Activated CD4-positive, alpha-beta T cell treated with anti-CD3 and anti-CD28 coated beads, Interleukin-2, amount 10 ng/mL, durations not matched to agents 7 days and 5 days (primary cell): Measurements from ENCODE around the gene HPS1. TPM values are rescaled to one million over a fixed set of nuclear protein-coding genes. Genes with fewer than 3 reads are reported as not detected.
"Not testable (repeated sequence)": the region's sequence is repeated elsewhere in the genome, so short reads cannot be mapped to it uniquely, and the experiment has no call there.

Experiments
- CTCF ChIA-PET: fragments of 350-600 bp; sonication (Branson Sonifier 250); formaldehyde crosslinking; loops from one replicate; lab custom pipeline; 2021; ENCODE audit warnings: antibody characterized with exemption; lab: Charles Lee
- POLR2A ChIA-PET: fragments of 350-600 bp; sonication (Branson Sonifier 250); formaldehyde crosslinking; loops from one replicate; lab custom pipeline; 2021; ENCODE audit warnings: antibody characterized with exemption; lab: Charles Lee
- DNase-seq: peaks from one replicate; pipeline ENCODE4 v3.0.0-alpha.2; 2020
- H3K27ac Mint-ChIP-seq: one replicate; pipeline ENCODE4 v1.8.0; 2021; ENCODE audit warnings: mild to moderate bottlenecking, moderate library complexity, mixed read lengths
- H3K27me3 Mint-ChIP-seq: one replicate; pipeline ENCODE4 v1.8.0; 2021; ENCODE audit warnings: mixed read lengths
- H3K36me3 Mint-ChIP-seq: one replicate; pipeline ENCODE4 v1.8.0; 2021; ENCODE audit warnings: low read depth, mixed read lengths
- H3K4me1 Mint-ChIP-seq: one replicate; pipeline ENCODE4 v1.8.0; 2021; ENCODE audit warnings: mixed read lengths
- H3K4me3 Mint-ChIP-seq: one replicate; pipeline ENCODE4 v1.8.0; 2021; ENCODE audit warnings: mild to moderate bottlenecking, moderate library complexity, mixed read lengths
- H3K9me3 Mint-ChIP-seq: one replicate; pipeline ENCODE4 v1.8.0; 2021; ENCODE audit warnings: mixed read lengths
- total RNA-seq, 2 experiments: library from RNA; stranded (reverse); gene quantifications; one replicate each; pipeline ENCODE4 v1.2.3, GENCODE V29; 2021

Gene HPS1
- total RNA-seq, 2 experiments from 2014 or later: 95.5 to 102 TPM

DNA sequence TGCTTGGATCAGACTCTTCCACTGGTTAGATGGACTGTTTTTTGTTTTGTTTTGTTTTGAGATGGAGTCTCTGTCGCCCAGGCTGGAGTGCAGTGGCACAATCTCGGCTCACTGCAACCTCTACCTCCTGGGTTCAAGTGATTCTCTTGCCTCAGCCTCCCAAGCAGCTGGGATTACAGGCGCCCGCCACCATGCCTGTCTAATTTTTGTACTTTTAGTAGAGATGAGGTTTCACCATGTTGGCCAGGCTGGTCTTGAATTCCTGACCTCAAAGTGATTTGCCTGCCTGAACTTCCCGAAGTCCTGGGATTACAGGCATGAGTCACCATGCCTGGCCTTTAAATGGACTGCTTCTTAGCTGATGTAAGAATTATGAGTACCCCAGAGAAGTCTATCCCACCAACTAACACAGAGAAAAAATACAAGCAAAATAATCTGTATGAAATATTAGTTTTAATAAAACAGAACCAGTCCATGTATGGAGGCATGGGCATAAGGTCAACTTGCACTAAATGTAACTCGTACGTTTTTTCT, 63.5 kb downstream of the HPS1 start:
- H3K9me3 Mint-ChIP-seq, POLR2A ChIA-PET, DNase-seq, H3K36me3 Mint-ChIP-seq, H3K27ac Mint-ChIP-seq, H3K4me1 Mint-ChIP-seq, H3K27me3 Mint-ChIP-seq, H3K4me3 Mint-ChIP-seq: not testable (repeated sequence)
- CTCF ChIA-PET: interaction anchor here (0.6 to 1.8 kb wide), 3 partner anchors 11 to 1196 kb away, joined by 3 to 5 read pairs (median 3); no protein-coding TSS in a partner anchor

DNA sequence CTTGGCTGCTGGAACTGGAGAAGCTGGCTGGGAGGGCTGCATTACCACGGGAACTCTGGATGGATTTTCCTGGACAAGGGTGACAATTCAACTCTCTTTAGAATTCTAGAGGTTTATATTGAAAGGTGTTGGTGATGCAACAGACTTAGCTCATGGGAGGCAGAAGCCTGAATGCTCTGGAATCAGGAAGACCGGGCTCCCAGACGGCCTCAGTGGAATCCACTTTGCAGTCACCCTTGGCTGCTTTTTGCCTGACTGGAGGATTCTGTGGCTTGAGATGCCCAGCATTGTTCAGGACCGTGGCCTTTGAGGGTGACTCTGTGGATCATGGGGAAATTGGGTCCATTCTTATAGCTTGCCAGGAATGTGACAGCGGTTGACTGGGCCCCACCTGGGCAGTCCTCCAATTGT, 64.0 kb downstream of the HPS1 start:
- H3K9me3 Mint-ChIP-seq: no peaks in the 10 kb centered on the region
- ChIA-PET POLR2A (no interaction called here), CTCF (interaction anchor here (1.9 kb wide), 1 partner anchor 11 kb away, joined by 5 read pairs; no protein-coding TSS in a partner anchor)
- no peaks in the 10 kb centered on the region for H3K4me1 Mint-ChIP-seq
- DNase-seq: no peak
- H3K27me3 Mint-ChIP-seq: no peaks in the 10 kb centered on the region
- H3K27ac Mint-ChIP-seq: no peak overlapping the region
- no peak overlapping the region for H3K4me3 Mint-ChIP-seq
- H3K36me3 Mint-ChIP-seq: no peaks in the 10 kb centered on the region

DNA sequence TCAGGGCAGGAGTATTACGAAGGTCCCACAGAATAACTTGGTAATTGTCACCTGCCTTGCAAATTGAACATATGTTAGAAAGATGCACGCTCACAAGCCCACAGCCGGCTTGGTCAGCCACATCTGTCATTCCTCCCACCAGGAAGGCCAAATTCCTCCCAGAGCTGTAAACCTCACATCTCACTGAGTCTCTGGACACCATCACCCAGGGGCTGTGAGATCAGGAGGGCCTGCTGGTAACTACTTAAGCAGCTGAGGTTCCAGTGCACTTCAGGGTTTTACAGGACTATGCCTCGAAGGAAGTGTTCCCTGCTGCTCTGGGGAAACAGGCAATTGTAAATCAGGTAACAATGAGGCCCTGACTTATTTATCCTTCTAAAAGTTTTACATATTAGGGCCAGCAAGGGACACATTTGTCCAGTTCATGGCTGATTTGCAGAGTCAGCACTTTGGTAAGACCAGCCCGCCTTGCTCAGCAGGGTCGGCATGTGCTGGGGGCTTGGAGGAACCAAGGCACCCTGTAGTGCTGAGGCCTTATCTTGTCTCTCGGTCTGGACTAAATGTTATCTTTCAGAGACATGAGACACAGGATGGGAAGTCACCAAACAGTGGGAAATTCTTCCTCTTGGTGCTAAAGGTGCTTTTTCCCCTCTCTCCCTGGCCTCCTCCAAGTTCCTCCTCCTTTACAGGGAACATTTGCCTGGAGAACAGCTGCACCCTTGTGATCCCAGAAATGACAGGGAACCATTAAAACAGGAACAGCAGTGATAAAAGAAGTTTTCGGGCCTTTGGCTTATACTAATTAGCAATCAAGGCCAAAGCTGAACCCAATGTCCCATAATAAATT, 66.0 kb downstream of the HPS1 start:
- Mint-ChIP-seq H3K27ac (no peak overlapping the region), H3K9me3 (no peaks in the 10 kb centered on the region), H3K4me1 (no peaks in the 10 kb centered on the region), H3K36me3 (no peaks in the 10 kb centered on the region), H3K4me3 (no peak overlapping the region), H3K27me3 (peaks cover 1% of the 10 kb centered on the region)
- CTCF ChIA-PET: interaction anchor here (0.6 to 1.9 kb wide), 2 partner anchors 13 to 189 kb away, joined by 4 to 5 read pairs; no protein-coding TSS in a partner anchor
- no peak for DNase-seq
- POLR2A ChIA-PET: no interaction called here

DNA sequence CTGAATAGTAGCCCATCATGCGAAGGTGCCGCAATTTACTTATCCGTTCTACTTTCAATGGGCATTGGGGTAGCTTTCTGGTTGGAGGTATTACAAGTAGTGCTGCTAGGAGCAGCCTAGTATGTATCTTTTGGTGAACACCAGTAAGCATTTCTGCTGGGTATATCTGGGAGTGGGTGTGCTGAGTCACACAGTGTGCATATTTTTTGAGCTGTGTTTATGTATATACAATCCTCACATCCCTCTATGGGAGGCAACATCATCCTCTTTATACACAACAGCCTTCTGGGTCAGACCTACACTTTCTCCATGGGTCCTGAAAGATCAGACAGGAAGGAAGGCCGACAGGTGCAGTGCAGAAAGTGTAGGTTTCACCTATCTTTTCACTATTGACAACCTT, 68.0 kb downstream of the HPS1 start:
- Mint-ChIP-seq H3K4me1 (no peaks in the 10 kb centered on the region), H3K36me3 (no peaks in the 10 kb centered on the region), H3K4me3 (no peak overlapping the region), H3K27me3 (peaks cover 5% of the 10 kb centered on the region), H3K9me3 (no peaks in the 10 kb centered on the region), H3K27ac (no peak overlapping the region)
- POLR2A ChIA-PET: no interaction called here
- CTCF ChIA-PET: no interaction called here
- no peak for DNase-seq

DNA sequence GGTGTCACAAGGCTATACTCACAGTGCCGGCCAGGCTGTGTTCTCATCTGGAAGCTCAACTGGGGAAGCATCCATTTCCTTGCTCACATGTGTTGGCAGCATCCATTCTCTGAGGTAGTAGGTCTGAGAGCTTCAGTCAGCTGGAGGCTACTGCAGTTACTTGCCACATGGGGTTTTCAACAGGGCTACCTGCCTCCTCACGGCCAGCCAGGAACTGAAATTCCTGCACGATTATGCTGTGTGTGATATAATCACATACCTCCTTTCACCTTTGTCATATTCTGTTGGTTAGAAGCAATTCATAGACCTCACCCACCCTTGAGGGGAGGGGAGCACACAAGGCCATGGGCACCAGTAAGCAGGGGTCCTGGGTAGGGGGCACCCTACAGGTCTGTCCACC, 69.2 kb downstream of the HPS1 start:
- peaks cover 10% of the 10 kb centered on the region for H3K27me3 Mint-ChIP-seq

GRCh38 chr10:98377001-98377400, 69.7 kb downstream of the HPS1 start:
- H3K27ac Mint-ChIP-seq: no peak overlapping the region
- H3K4me3 Mint-ChIP-seq: no peak overlapping the region
- no peak for DNase-seq
- no peaks in the 10 kb centered on the region for H3K36me3 Mint-ChIP-seq
- H3K27me3 Mint-ChIP-seq: peaks cover 10% of the 10 kb centered on the region
- ChIA-PET POLR2A (no interaction called here), CTCF (no interaction called here)
- no peaks in the 10 kb centered on the region for H3K4me1 Mint-ChIP-seq
- no peaks in the 10 kb centered on the region for H3K9me3 Mint-ChIP-seq

More for the DNA sequence above, 69.2 kb downstream of the HPS1 start:
- POLR2A ChIA-PET: no interaction called here
- Mint-ChIP-seq H3K27ac (no peak overlapping the region), H3K4me1 (no peaks in the 10 kb centered on the region), H3K36me3 (no peaks in the 10 kb centered on the region), H3K4me3 (no peak overlapping the region), H3K9me3 (no peaks in the 10 kb centered on the region)
- CTCF ChIA-PET: no interaction called here
- DNase-seq: no peak

GRCh38 chr10:98376485-98376884, 70.2 kb downstream of the HPS1 start:
- Mint-ChIP-seq H3K27ac (no peak overlapping the region), H3K27me3 (peaks cover 10% of the 10 kb centered on the region), H3K9me3 (no peaks in the 10 kb centered on the region), H3K4me3 (no peak overlapping the region), H3K36me3 (no peaks in the 10 kb centered on the region), H3K4me1 (no peaks in the 10 kb centered on the region)
- ChIA-PET POLR2A (no interaction called here), CTCF (no interaction called here)
- DNase-seq: no peak

DNA sequence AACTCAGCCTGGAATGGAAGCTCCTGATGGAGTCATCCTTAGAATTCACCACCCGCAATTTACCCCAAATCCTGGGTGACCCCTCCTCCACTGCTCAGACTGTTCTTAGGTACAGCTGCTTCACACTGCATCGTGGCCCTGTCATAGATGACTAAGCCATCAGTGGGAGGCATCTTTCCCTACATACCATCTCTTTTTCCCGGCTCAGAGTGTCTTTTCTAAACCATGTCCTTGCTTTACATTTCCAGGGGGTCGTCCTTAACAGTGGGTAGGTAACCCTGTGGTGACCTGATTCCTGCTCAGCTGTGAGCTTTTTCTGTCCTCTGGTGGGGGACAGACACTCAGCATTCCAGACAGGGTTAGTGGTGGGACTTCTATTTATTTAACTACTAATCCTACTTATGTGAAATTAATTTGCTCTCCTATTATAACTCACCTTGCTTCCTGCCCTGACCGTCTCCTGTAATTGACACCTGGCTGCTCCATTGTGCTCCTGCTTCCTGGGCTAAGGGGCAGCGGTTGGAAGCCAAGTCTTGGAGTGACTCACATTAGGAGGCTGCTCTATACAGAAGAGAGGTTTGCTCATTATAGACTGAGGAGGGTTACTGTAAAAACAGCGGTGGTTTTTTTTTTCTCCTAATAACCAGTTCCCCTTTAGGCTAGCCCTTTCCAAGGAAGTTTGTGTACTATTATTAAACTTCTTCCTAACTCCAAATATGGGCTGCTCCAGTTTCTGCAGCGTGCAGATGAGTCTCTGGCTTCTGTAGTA, 72.3 kb downstream of the HPS1 start:
- CTCF ChIA-PET: no interaction called here
- H3K4me3 Mint-ChIP-seq: no peak overlapping the region
- H3K36me3 Mint-ChIP-seq: no peaks in the 10 kb centered on the region

DNA sequence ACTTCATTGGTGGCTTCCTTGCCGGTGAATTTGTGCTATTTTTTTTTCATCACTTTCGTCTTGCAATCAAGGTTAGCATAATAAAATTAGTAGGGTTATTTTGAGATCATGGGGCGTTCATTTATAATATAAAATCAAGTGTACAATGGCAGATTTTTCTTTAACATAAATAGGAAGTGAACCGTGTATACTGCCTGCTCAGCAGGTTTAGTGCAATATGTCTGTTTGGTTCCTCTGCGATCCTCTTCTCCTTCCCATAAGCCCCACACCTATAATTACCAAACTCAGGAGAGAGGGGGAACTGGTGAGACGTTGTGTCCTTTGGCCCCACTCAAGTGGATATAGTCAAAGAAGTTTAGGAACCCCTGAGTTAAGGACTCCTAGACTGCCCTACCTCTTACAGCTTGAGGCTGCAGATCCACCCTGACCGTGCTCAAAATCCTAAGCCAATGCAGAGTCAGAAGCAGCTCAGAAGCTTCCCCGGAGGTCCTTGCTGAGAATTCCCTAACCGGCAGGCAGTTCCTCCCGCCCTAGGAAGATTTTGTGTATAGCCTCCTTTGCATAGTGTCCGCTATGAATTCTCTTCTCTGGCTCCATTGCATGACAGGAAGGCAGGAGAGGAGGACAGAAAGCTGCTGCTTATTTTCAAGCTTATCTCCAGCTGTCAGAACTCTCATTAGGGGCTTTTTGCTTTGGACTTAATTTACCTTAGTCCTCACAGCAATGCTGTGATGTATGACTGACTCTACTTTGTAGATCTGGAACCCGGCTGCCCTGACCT, 73.3 kb downstream of the HPS1 start:
- ChIA-PET CTCF (no interaction called here), POLR2A (no interaction called here)
- Mint-ChIP-seq H3K4me3 (no peak overlapping the region), H3K9me3 (no peaks in the 10 kb centered on the region), H3K4me1 (no peaks in the 10 kb centered on the region), H3K36me3 (no peaks in the 10 kb centered on the region), H3K27ac (no peak overlapping the region), H3K27me3 (peaks cover 11% of the 10 kb centered on the region)
- no peak for DNase-seq

More for the DNA sequence above, 72.3 kb downstream of the HPS1 start:
- no peak for DNase-seq
- H3K27ac Mint-ChIP-seq: no peak overlapping the region
- POLR2A ChIA-PET: no interaction called here
- H3K4me1 Mint-ChIP-seq: no peaks in the 10 kb centered on the region
- H3K9me3 Mint-ChIP-seq: no peaks in the 10 kb centered on the region
- peaks cover 10% of the 10 kb centered on the region for H3K27me3 Mint-ChIP-seq

- CTCF ChIA-PET: no interaction called here
- POLR2A ChIA-PET: no interaction called here
- Mint-ChIP-seq H3K9me3 (no peaks in the 10 kb centered on the region), H3K27me3 (peaks cover 16% of the 10 kb centered on the region), H3K4me3 (no peak overlapping the region), H3K36me3 (no peaks in the 10 kb centered on the region), H3K4me1 (no peaks in the 10 kb centered on the region), H3K27ac (no peak overlapping the region)
- no peak for DNase-seq
These were observed 75.6 kb downstream of the HPS1 start for GRCh38 chr10:98370831-98371820.

- Mint-ChIP-seq H3K36me3 (no peaks in the 10 kb centered on the region), H3K4me3 (no peak overlapping the region), H3K4me1 (no peaks in the 10 kb centered on the region), H3K27me3 (peaks cover 12% of the 10 kb centered on the region), H3K27ac (no peak overlapping the region), H3K9me3 (no peaks in the 10 kb centered on the region)
- ChIA-PET POLR2A (no interaction called here), CTCF (no interaction called here)
- no peak for DNase-seq
These were observed 76.9 kb downstream of the HPS1 start for GRCh38 chr10:98369801-98370200.

- no peak for DNase-seq
- H3K4me3 Mint-ChIP-seq: no peak overlapping the region
- H3K4me1 Mint-ChIP-seq: no peaks in the 10 kb centered on the region
- ChIA-PET POLR2A (no interaction called here), CTCF (no interaction called here)
- no peak overlapping the region for H3K27ac Mint-ChIP-seq
- peaks cover 11% of the 10 kb centered on the region for H3K27me3 Mint-ChIP-seq
- no peaks in the 10 kb centered on the region for H3K36me3 Mint-ChIP-seq
- H3K9me3 Mint-ChIP-seq: no peaks in the 10 kb centered on the region
These were observed 78.1 kb downstream of the HPS1 start for GRCh38 chr10:98368644-98369043.
